Measurements from ENCODE around the gene CEACAM19. TPM values are rescaled to one million over a fixed set of nuclear protein-coding genes. Genes with fewer than 3 reads are reported as not detected.

Gene CEACAM19
- total and polyA plus RNA-seq, 9 of the 15 experiments (the other 6 are each of a cell fraction or from before 2014, with no cell fraction given), result 0.15 to 0.30 (median 0.23) TPM; not detected in 5

- Histone ChIP-seq H3K27me3 (ENCODE audit: control insufficient read depth in 2 of 2, insufficient read depth in 2 of 2, low read length in 2 of 2) (no peaks in the 10 kb centered on the region), H3K36me3 (ENCODE audit: control insufficient read depth, insufficient read depth, low read length) (no peaks in the 10 kb centered on the region), H3K9me3 (replicated peaks; ENCODE audit: control insufficient read depth, insufficient read depth, low read depth, low read length) (no peaks in the 10 kb centered on the region), H3K9me1 (ENCODE audit: control insufficient read depth, insufficient read depth, low read length) (no peaks in the 10 kb centered on the region), H2AFZ (ENCODE audit: low read depth, low read length) (peak overlapping the region; percentile 93), H3K4me1 (replicated peaks in 1 of 2; ENCODE audit: control insufficient read depth in 2 of 2, insufficient read depth in 2 of 2, low read length in 2 of 2) (peaks cover 2 to 22% of the 10 kb centered on the region in 2 experiments; a peak in 3 of 5 replicates), H3K4me3 (peak overlapping the region; percentile 74), H3K27ac (ENCODE audit: extremely low read depth, low read depth, low read length) (peak overlapping the region; percentile 60; the same call in 1 of the 3 replicates), H4K20me1 (replicated peaks; ENCODE audit: control insufficient read depth, insufficient read depth, low read length) (no peaks in the 10 kb centered on the region), H3K9ac (ENCODE audit: insufficient read depth in 1 of 2, low read depth in 2 of 2, low read length in 2 of 2) (peak overlapping the region; percentile 65 to 92), H3K4me2 (ENCODE audit: insufficient read depth, low read length) (peak overlapping the region; percentile 87), H3K79me2 (ENCODE audit: control insufficient read depth, insufficient read depth, low read length) (peaks cover 7% of the 10 kb centered on the region; the same call in 2 of the 3 replicates)
- TF ChIP-seq ZBTB7A (IDR thresholded peaks at IDR 0.05; ENCODE audit: borderline replicate concordance, control insufficient read depth, low read depth, low read length), result peak; percentile 32; the same call in 1 of the 2 replicates
- TF ChIP-seq MGA (IDR thresholded peaks at IDR 0.05), result 0 out of 2 replicates have a peak, but pooled peaks have one; percentile 7
- peak; percentile 74 for TF ChIP-seq ZNF24 (IDR thresholded peaks at IDR 0.05)
- TF ChIP-seq HDAC1 (IDR thresholded peaks at IDR 0.05), result 0 out of 4 replicates have a peak, but pooled peaks of 1 of the 2 experiments have one; percentile 3
- no peak for TF ChIP-seq TAL1 (IDR thresholded peaks at IDR 0.05)
- no peak for TF ChIP-seq DDX20 (tag; IDR thresholded peaks at IDR 0.05; ENCODE audit: low read depth)
- in situ Hi-C loops (cut with MboI), result no loop called here
- peak; percentile 61 for ATAC-seq
- DNase-seq (ENCODE audit: extremely low read depth in 1 of 4, low spot score in 3 of 4), result peak; percentile 26 to 34 (median 30)
- WGBS (ENCODE audit: insufficient coverage, low coverage, missing lambda C conversion rate), result 13% methylated on average over 12 of the region's 13 CpGs
- ChIA-PET POLR2A (interaction anchor here (0.6 to 1.5 kb wide), 3 partner anchors 9 to 62 kb away, joined by 3 to 4 read pairs (median 3); no protein-coding TSS in a partner anchor), CTCF (ENCODE audit: low intra/inter-chr PET ratio) (no interaction called here)
- BruUV-seq (replicated peaks), result no TSS peak
- FAIRE-seq, result no peak
- intact Hi-C loops (cut with micrococcal nuclease), result no loop called here
These were observed 26.8 kb upstream of the CEACAM19 start for GRCh38 chr19:44644402-44645016.
